Measurements from ENCODE around the gene SMC4.

- TF ChIP-seq CTCF (IDR thresholded peaks at IDR 0.05) (no peak), POLR2A (IDR thresholded peaks at IDR 0.05) (no peak)
These were observed 25.8 kb upstream of the SMC4 start for GRCh38 chr3:160373655-160374054.

All from Peyer's patch (tissue), 4 donors.